Stimulated activated effector memory CD8-positive, alpha-beta T cell treated with anti-CD3 and anti-CD28 coated beads, Interleukin-12 subunit alpha, Interleukin-12 subunit beta, amount 100 ng/mL, for 72 hours (primary cell): Measurements from ENCODE around the gene KHK.

Experiments used
- ATAC-seq: fragments of 150-1000 bp; cut with Tn5 transposase; 2 replicates; pipeline ENCODE4 v1.10.0; 2021
- DNase-seq, 2 donors: peaks; one replicate each; pipeline ENCODE4 v3.0.0; 2021 to 2022; ENCODE audit warnings: low spot score in 2 of 2
- H3K27ac Mint-ChIP-seq: one replicate; pipeline ENCODE4 v1.8.0; 2022; ENCODE audit warnings: mild to moderate bottlenecking, mixed read lengths
- H3K36me3 Mint-ChIP-seq: one replicate; pipeline ENCODE4 v1.8.0; 2022; ENCODE audit warnings: mild to moderate bottlenecking, mixed read lengths
- H3K4me1 Mint-ChIP-seq: one replicate; pipeline ENCODE4 v1.8.0; 2022; ENCODE audit warnings: mixed read lengths
- H3K4me3 Mint-ChIP-seq: one replicate; pipeline ENCODE4 v1.8.0; 2022; ENCODE audit warnings: mild to moderate bottlenecking, mixed read lengths
- H3K9me3 Mint-ChIP-seq: one replicate; pipeline ENCODE4 v1.8.0; 2022; ENCODE audit warnings: mixed read lengths

Gene KHK

DNA sequence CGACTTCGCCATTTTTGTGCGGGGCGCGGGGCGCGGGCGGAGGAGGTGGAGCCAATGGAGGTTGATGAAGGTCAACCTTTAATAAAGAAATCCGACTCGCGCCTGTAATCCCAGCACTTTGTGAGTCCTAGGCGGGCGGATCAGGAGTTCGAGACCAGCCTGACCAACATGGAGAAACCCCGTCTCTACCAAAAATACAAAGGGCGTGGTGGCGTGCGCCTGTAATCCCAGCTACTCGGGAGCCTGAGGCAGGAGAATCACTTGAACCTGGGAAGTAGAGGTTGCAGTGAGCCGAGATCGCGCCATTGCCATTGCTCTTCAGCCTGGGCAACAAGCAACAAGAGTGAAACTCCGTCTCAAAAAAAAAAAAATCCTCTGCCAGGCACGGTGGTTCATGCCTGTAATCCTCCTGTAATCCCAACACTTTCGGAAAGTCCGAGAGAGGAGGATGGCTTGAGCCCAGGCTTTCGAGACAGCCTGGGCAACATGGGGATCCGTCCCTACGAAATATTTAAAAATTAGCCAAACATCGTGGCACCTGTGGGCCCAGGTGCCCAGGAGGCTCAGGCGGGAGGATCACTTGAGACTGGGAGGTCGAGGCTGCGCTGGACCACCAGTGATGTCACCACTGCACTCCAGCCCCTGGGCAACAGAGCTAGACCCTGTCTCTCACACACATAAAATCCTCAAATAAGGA is 48.4 kb downstream of the KHK start:
- no peak for DNase-seq
- H3K4me1 Mint-ChIP-seq, result peaks cover 22% of the 10 kb centered on the region
- peak overlapping the region; percentile 84 for H3K4me3 Mint-ChIP-seq
- ATAC-seq, result no peak
- H3K27ac Mint-ChIP-seq, result peak overlapping the region; percentile 97
- no peaks in the 10 kb centered on the region for H3K9me3 Mint-ChIP-seq
- peaks cover 38% of the 10 kb centered on the region for H3K36me3 Mint-ChIP-seq

DNA sequence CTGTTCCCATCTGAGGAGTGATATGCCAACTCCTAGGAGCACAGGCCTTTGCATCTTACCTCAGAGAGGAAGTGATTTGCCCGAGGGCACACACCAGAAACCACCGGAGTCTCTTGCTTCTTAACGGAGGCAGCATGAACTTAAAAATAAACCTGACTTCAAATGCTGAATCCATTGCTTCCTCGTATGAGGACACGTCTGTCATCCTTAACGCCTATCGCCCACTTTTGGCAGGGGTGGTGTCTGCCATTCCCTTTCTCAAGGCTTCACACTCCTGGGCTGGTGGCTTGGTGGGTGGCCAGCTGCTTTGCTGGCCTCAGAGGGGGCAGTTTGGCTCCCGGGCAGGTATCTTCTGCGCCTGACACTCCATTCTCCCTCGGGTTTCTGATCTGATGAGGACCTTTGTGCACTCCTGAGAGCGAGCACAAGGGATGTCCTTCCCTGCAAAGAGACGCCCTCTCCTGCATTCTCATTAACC is 48.9 kb downstream of the KHK start:
- H3K27ac Mint-ChIP-seq, result peak overlapping the region; percentile 97
- H3K4me3 Mint-ChIP-seq, result peak overlapping the region; percentile 84
- peaks cover 22% of the 10 kb centered on the region for H3K4me1 Mint-ChIP-seq
- peaks cover 37% of the 10 kb centered on the region for H3K36me3 Mint-ChIP-seq
- H3K9me3 Mint-ChIP-seq, result no peaks in the 10 kb centered on the region
- DNase-seq (no peak), ATAC-seq (no peak)

DNA sequence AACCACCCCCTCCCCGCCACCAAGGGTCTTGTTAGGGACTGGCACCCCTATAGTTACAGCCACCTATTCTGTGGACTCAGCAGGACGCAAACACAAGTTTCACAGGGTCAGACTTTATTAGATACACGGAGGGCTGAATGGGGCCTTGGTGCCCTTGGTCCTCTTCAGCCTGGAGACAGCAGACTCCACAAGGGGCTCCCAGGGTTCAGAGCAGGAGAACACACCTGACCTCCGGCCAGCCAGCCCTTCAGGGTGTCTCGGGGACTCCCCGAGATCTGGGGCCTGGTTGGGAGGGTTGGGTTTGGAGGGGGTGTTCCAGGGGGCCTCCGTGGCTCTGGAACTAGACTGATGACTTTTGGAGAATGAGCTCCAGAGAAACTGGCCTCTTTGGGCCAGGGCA is 50.2 kb downstream of the KHK start:
- no peak for DNase-seq
- H3K27ac Mint-ChIP-seq, result no peak overlapping the region
- ATAC-seq, result no peak
- H3K36me3 Mint-ChIP-seq, result peaks cover 34% of the 10 kb centered on the region
- peaks cover 22% of the 10 kb centered on the region for H3K4me1 Mint-ChIP-seq
- no peak overlapping the region for H3K4me3 Mint-ChIP-seq
- no peaks in the 10 kb centered on the region for H3K9me3 Mint-ChIP-seq

DNA sequence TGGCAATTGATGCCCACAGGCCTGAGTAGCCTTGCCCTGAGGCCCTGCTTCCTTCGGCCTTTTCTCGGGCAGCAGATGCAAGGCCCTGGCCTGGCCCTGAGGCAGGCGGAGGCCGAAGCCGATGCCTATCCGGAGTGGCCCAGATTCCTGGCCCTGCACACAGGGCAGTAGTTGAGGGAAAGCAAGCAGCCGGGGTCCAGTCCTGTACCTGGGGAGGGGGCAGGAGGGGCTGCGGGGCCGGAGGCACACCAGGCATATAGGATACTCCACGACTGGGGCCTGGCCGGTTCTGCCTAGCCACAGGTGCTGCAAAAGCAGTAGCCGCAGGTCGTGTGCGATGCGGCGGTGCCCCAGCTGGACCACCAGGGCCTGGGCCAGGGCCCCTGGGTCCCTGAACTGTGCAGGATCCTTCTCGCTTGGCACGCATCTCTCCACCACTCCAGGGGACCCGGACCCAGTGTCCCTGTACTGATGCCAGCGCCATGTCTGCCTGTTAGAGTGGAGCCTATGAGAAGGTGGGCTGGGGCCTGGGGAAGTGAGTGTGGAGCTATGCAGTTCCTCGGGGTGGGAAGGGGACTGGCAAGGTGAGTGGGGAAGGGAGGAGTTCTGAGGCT is 50.9 kb downstream of the KHK start:
- no peaks in the 10 kb centered on the region for H3K9me3 Mint-ChIP-seq
- ATAC-seq (no peak), DNase-seq (no peak)
- H3K4me1 Mint-ChIP-seq, result peaks cover 22% of the 10 kb centered on the region
- no peak overlapping the region for H3K4me3 Mint-ChIP-seq
- no peak overlapping the region for H3K27ac Mint-ChIP-seq
- peaks cover 30% of the 10 kb centered on the region for H3K36me3 Mint-ChIP-seq

DNA sequence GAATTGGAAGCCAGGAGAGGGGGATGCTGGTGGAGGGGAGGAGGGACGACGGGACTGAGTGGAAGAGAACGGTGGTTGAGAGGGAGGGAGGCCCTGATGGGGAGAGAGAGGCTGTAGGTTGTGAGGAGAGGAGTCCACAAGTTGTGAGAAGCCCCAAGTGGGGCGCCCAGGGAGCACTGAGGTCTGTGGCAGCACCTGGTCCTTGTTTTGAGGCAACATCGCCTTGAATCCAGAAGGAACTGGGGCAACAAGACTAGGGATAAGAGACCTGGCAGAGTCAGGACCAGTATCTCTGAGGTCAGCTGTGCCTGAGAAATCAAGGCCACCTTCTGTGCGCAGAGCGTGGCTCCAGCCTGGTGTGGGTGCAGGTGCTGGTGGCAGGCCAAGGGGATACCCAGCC is 51.5 kb downstream of the KHK start:
- H3K27ac Mint-ChIP-seq, result peak overlapping the region; percentile 39
- H3K4me3 Mint-ChIP-seq, result no peak overlapping the region
- H3K9me3 Mint-ChIP-seq, result no peaks in the 10 kb centered on the region
- no peak for DNase-seq
- peaks cover 15% of the 10 kb centered on the region for H3K4me1 Mint-ChIP-seq
- H3K36me3 Mint-ChIP-seq, result peaks cover 23% of the 10 kb centered on the region
- ATAC-seq, result no peak

DNA sequence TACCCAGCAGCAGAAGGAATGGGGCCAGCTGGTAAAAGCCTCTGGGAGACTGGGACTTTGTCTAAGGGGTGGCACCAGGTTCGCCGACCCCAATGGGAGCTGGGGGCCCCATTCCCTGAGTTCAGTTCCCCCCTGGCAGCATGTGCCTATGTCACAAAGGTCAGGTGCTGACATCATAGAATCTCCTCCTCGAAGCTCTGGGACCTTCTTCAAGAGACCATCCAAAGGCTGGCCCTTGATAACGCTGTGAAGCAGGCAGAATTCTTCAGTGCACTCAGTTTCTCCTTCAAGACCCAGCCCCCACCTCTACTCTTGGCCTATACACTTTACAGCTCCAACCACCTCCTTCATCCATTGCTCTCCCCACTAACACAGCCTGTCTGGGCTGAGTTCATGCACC is 52.7 kb downstream of the KHK start, which contains the start of gene PRR30:
PRR30 (minus strand) TSS at position 101 of the 400 bp plus-strand sequence. CDS start 1,081 bp downstream, outside the sequence.
- peaks cover 11% of the 10 kb centered on the region for H3K36me3 Mint-ChIP-seq
- ATAC-seq, result no peak
- H3K9me3 Mint-ChIP-seq, result no peaks in the 10 kb centered on the region

DNA sequence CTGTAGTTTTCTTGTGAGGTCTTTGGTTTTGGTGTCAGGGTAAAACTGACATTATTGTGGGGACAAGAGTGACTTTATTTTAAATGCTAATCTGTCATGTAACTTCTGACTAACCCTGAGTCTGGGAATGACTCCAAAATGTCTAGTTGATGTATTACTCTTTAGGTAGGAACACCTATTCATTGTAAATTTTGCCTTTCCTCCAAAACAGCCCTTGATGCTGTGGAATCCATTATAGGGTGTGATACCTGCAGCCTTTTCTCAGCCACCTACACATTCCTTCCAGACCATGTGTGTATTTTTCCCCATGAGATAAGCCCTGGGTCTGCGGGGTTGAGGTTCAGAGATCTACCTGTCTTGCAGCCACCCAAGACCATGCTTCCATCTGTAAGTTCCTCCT is 56.7 kb downstream of the KHK start:
- Mint-ChIP-seq H3K4me1 (no peaks in the 10 kb centered on the region), H3K27ac (no peak overlapping the region), H3K9me3 (no peaks in the 10 kb centered on the region), H3K4me3 (no peak overlapping the region), H3K36me3 (no peaks in the 10 kb centered on the region)
- ATAC-seq (no peak), DNase-seq (no peak)

More for the DNA sequence above, 52.7 kb downstream of the KHK start, which contains the start of gene PRR30:
- no peak for DNase-seq
- H3K27ac Mint-ChIP-seq, result peak within 1 kb of the TSS; percentile 39
- H3K4me3 Mint-ChIP-seq, result no peak within 1 kb of the TSS
- peaks cover 7% of the 10 kb centered on the region for H3K4me1 Mint-ChIP-seq

DNA sequence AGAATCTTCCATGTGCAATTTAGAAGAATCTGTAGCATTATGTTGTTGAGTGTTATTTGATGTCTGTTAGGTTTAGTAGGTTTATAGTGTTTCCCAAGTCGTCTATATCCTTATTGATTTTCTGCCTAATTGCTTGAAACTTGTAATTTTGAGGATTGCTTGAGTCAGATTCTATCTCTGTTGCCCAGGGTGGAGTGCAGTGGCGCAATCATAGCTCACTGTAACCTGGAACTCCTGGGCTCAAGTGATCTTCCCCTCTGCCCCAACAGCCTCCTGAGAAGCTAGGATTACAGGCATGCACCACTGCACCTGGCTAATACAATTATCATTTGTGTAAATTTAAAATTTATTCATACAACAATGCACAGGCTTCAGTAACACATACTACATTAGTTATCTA is 59.1 kb downstream of the KHK start:
- Mint-ChIP-seq H3K36me3 (no peaks in the 10 kb centered on the region), H3K9me3 (no peaks in the 10 kb centered on the region), H3K27ac (no peak overlapping the region), H3K4me3 (no peak overlapping the region), H3K4me1 (no peaks in the 10 kb centered on the region)
- DNase-seq, result no peak
- no peak for ATAC-seq

DNA sequence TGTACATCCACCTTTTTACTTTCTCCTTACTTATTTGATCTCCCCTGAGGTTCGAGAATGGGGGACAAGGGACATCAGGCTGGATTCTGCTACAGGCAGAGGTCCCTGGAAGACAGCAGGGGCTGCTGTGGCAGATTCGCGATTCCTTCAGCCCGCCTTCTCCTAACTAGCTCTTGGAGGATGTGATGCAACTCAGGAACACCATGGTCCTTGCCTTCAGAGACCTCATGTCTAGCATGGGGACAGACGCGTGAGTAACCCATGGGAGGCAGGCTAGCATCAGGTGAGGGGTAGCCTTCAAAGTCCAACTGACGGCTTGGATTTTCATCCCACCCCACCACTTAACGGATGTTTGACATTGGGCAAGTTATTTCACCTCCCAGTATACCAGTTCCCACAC is 61.4 kb downstream of the KHK start:
- H3K4me1 Mint-ChIP-seq, result no peaks in the 10 kb centered on the region
- H3K9me3 Mint-ChIP-seq, result no peaks in the 10 kb centered on the region
- no peak overlapping the region for H3K27ac Mint-ChIP-seq
- ATAC-seq (no peak), DNase-seq (no peak)
- no peaks in the 10 kb centered on the region for H3K36me3 Mint-ChIP-seq
- no peak overlapping the region for H3K4me3 Mint-ChIP-seq

DNA sequence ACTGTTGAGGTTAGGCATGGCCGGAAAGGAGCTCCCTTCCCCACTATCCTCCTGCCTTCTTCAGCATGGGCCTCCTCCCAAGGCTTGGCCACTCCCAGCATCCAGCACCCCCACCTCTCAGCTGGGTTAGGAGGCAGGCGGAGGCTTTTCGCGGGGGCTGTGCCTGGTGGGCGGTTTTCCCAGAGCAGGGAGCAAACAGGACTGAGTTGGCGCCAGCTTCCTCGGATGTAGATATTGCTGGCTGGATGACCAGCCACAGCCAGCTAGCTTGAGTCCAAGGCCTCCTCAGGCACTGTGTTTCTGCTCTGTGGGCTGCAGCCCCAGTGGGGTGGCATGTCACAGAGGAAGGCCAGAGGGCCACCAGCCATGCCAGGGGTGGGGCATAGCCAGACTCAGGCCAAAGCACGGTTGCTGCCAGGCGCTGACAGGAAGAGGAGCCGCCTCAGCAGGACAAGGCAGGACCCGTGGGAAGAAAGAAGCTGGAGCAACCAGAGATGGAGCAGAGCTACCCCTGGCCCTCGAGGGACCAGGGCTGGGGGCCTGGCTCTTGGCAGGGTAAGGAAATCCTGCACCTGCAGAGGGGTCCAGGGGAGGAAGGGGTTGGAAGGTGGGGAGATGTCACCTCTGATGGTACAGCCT is 62.3 kb downstream of the KHK start, which contains the start of gene TCF23:
TCF23 (plus strand) TSS at position 204 of the 639 bp plus-strand sequence; CDS start at position 334, 130 bp downstream.
- Mint-ChIP-seq H3K4me3 (no peak within 1 kb of the TSS), H3K9me3 (no peaks in the 10 kb centered on the region), H3K4me1 (no peaks in the 10 kb centered on the region), H3K27ac (no peak within 1 kb of the TSS), H3K36me3 (no peaks in the 10 kb centered on the region)
- no peak for ATAC-seq
- no peak for DNase-seq

DNA sequence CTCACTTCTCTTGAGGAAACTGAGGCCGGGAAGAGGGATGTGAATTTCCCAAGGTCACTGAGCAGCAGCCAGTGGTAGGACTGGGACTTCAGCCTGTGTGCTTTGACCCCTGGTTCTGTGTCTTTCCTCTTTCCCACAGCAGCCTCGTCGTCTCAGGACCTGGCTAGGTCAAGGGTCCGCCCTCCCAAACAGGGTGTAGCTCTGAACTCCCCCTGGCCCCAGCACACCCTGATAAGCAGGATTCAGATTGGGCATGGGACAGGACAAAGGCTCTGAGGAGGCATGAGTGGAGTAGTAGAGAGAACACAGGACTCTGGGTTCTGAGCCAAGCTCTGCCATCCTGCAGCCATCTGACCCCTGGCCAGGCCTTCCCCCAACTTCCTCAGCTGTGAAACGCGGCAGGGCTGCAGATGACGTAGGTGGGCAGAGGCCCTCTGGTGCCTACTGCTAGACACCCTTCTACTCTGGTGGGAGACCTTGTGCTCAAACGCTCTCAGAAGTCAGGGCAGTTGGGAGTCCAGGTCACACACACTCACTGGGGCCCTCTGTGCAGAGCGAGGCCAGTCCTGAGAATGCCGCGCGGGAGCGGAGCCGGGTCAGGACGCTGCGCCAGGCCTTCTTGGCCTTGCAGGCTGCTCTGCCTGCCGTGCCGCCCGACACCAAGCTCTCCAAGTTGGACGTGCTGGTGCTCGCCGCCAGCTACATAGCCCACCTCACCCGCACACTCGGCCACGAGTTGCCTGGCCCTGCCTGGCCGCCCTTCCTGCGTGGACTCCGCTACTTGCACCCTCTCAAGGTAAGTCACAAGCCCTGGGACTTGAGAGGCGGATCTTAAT is 63.2 kb downstream of the KHK start:
- ATAC-seq (no peak), DNase-seq (no peak)
- H3K27ac Mint-ChIP-seq, result no peak overlapping the region
- H3K4me3 Mint-ChIP-seq, result no peak overlapping the region
- H3K9me3 Mint-ChIP-seq, result no peaks in the 10 kb centered on the region
- H3K4me1 Mint-ChIP-seq, result no peaks in the 10 kb centered on the region
- H3K36me3 Mint-ChIP-seq, result no peaks in the 10 kb centered on the region
